PC-9 (cell line): ENCODE measurements around the gene EP300.

ENCODE experiments used
- EZH2 ChIP-seq: fragments of 200-600 bp; sonication (generic); IDR thresholded peaks from 2 replicates; pipeline ENCODE4 v1.8.0; 2017; ENCODE audit warnings: antibody characterized with exemption, low read depth
- TF ChIP-seq, protein P1 (sequence below): fragments of 200-600 bp; sonication (generic); conservative IDR thresholded peaks from 2 replicates; pipeline ENCODE4 v1.6.1; 2017; ENCODE audit warnings: mixed run types, antibody characterized with exemption, mild to moderate bottlenecking, moderate library complexity

- TF ChIP-seq, protein P1, sequence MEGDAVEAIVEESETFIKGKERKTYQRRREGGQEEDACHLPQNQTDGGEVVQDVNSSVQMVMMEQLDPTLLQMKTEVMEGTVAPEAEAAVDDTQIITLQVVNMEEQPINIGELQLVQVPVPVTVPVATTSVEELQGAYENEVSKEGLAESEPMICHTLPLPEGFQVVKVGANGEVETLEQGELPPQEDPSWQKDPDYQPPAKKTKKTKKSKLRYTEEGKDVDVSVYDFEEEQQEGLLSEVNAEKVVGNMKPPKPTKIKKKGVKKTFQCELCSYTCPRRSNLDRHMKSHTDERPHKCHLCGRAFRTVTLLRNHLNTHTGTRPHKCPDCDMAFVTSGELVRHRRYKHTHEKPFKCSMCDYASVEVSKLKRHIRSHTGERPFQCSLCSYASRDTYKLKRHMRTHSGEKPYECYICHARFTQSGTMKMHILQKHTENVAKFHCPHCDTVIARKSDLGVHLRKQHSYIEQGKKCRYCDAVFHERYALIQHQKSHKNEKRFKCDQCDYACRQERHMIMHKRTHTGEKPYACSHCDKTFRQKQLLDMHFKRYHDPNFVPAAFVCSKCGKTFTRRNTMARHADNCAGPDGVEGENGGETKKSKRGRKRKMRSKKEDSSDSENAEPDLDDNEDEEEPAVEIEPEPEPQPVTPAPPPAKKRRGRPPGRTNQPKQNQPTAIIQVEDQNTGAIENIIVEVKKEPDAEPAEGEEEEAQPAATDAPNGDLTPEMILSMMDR = no peak
- TF ChIP-seq EZH2 = no peak
These were observed 40.2 kb downstream of the EP300 start for GRCh38 chr22:41132550-41132949.
